SK-N-MC (cell line): ENCODE measurements around the gene PRICKLE2.

ENCODE experiments used
- EZH2 ChIP-seq: fragments of 200-600 bp; sonication (generic); IDR thresholded peaks from one replicate; pipeline ENCODE4 v1.6.1; 2017; ENCODE audit warnings: antibody characterized with exemption
- FOXP2 ChIP-seq: optimal IDR thresholded peaks from 2 replicates; pipeline ENCODE3; 2011; ENCODE audit warnings: mild to moderate bottlenecking, moderate library complexity; ENCODE audit not compliant: insufficient read depth; ENCODE audit errors: extremely low read length, control extremely low read depth
- POLR2AphosphoS5 ChIP-seq: IDR thresholded peaks from 2 replicates; pipeline ENCODE4 v1.6.1; 2012; ENCODE audit warnings: mild to moderate bottlenecking, low read depth, low read length, borderline replicate concordance

DNA sequence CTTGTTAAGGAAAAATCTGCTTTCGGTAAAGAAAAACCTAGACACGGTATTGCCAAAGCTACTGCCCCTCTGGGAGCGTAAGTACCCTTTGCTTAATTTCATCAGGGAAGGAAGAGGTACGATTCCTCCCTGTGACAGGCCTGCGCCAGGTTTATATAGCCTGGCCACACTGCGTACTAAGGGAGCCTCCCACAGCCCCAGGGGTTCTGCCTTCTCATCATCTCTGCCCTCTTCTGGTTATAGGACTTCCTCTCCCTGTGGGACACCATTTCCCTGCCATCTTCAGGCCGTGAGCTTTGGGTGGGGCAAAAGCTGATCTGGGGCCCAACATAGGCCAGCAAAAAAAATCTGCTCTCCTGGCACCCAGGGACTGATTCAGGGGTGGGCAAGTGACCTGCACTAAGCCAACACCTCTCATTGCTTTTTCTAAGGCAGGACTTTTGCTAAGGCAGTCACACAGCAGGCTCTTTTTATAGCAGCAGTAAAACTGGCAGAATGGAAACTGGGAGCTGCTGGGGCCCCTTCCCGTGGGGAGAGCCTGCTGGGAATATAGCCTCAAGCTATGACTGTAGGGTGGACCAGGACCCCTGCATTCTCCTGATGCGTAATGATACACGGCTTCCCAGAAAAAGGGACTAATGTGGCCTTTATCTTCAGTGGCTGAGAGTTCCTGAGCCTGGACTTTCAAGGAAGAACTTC lies 76.2 kb downstream of the PRICKLE2 start:
- TF ChIP-seq EZH2 (no peak), POLR2AphosphoS5 (no peak), FOXP2 (no peak)
